GM23338 (cell line): ENCODE measurements around the gene KRT38.

Experiments
- CREB1 ChIP-seq: fragments of 250-450 bp; sonication (Bioruptor Pico); IDR thresholded peaks from 2 replicates; pipeline ENCODE4 v1.5.0; 2020; ENCODE audit warnings: low read depth, mild to moderate bottlenecking, moderate library complexity
- EZH2 ChIP-seq: fragments of 200-600 bp; sonication (generic); IDR thresholded peaks from one replicate; pipeline ENCODE4 v1.8.0; 2017; ENCODE audit warnings: antibody characterized with exemption, mild to moderate bottlenecking, low read depth; ENCODE audit not compliant: unreplicated experiment
- EZH2phosphoT487 ChIP-seq: fragments of 200-600 bp; sonication (generic); IDR thresholded peaks from one replicate; pipeline ENCODE4 v1.8.1; 2018; ENCODE audit warnings: antibody characterized with exemption; ENCODE audit not compliant: unreplicated experiment
- JUNB ChIP-seq: IDR thresholded peaks from one replicate; pipeline ENCODE4 v1.6.1; 2016; ENCODE audit warnings: antibody characterized with exemption; ENCODE audit not compliant: unreplicated experiment
- POLR2AphosphoS5 ChIP-seq: IDR thresholded peaks from 2 replicates; pipeline ENCODE4 v1.6.1; 2016; ENCODE audit warnings: antibody characterized with exemption, low read depth
- ZNF114 ChIP-seq: fragments of 250-450 bp; sonication (Bioruptor Pico); IDR thresholded peaks from 2 replicates; pipeline ENCODE4 v1.5.0; 2020; ENCODE audit warnings: mild to moderate bottlenecking, moderate library complexity
- ZNF331 ChIP-seq: fragments of 250-450 bp; sonication (Bioruptor Pico); IDR thresholded peaks from 2 replicates; pipeline ENCODE4 v1.5.0; 2020; ENCODE audit warnings: low read depth, mild to moderate bottlenecking, moderate library complexity
- TF ChIP-seq, protein P1 (sequence below): IDR thresholded peaks from one replicate; pipeline ENCODE4 v1.6.1; 2018; ENCODE audit warnings: antibody characterized with exemption; ENCODE audit not compliant: unreplicated experiment
- TF ChIP-seq, protein P2 (sequence below), 2 experiments: fragments of 200-600 bp in 1 of 2; sonication (generic) in 1 of 2; conservative IDR thresholded peaks; 2 replicates each; pipeline versions ENCODE4 v1.5.1 to v1.6.1; 2016 to 2017; ENCODE audit warnings: antibody characterized with exemption in 2 of 2, low read depth in 2 of 2, mild to moderate bottlenecking in 2 of 2, moderate library complexity in 1 of 2
- TF ChIP-seq, protein P3 (sequence below): IDR thresholded peaks from 2 replicates; pipeline ENCODE4 v1.6.1; 2016; ENCODE audit warnings: antibody characterized with exemption

DNA sequence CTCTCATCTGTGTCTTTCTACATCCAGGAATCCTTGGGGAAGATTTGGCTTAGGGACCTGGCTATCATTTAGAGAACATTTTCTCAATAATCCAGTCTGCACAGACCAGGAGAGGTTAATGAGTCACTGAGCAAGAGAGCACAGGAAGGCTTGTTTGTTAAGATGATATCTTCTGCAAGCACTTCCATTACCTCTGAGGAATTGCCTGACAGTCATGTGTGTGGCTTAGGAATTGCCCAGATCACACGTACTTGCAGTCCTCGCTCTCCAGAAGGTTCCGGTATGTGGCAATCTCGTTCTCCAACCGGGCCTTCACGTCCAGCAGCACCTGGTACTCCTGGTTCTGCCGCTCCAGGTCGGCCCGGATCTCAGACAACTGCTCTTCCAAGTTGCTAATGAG, 19.7 kb downstream of the KRT38 start:
- TF ChIP-seq, protein P1, sequence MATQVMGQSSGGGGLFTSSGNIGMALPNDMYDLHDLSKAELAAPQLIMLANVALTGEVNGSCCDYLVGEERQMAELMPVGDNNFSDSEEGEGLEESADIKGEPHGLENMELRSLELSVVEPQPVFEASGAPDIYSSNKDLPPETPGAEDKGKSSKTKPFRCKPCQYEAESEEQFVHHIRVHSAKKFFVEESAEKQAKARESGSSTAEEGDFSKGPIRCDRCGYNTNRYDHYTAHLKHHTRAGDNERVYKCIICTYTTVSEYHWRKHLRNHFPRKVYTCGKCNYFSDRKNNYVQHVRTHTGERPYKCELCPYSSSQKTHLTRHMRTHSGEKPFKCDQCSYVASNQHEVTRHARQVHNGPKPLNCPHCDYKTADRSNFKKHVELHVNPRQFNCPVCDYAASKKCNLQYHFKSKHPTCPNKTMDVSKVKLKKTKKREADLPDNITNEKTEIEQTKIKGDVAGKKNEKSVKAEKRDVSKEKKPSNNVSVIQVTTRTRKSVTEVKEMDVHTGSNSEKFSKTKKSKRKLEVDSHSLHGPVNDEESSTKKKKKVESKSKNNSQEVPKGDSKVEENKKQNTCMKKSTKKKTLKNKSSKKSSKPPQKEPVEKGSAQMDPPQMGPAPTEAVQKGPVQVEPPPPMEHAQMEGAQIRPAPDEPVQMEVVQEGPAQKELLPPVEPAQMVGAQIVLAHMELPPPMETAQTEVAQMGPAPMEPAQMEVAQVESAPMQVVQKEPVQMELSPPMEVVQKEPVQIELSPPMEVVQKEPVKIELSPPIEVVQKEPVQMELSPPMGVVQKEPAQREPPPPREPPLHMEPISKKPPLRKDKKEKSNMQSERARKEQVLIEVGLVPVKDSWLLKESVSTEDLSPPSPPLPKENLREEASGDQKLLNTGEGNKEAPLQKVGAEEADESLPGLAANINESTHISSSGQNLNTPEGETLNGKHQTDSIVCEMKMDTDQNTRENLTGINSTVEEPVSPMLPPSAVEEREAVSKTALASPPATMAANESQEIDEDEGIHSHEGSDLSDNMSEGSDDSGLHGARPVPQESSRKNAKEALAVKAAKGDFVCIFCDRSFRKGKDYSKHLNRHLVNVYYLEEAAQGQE, result no peak
- TF ChIP-seq POLR2AphosphoS5, result no peak
- TF ChIP-seq, protein P2, sequence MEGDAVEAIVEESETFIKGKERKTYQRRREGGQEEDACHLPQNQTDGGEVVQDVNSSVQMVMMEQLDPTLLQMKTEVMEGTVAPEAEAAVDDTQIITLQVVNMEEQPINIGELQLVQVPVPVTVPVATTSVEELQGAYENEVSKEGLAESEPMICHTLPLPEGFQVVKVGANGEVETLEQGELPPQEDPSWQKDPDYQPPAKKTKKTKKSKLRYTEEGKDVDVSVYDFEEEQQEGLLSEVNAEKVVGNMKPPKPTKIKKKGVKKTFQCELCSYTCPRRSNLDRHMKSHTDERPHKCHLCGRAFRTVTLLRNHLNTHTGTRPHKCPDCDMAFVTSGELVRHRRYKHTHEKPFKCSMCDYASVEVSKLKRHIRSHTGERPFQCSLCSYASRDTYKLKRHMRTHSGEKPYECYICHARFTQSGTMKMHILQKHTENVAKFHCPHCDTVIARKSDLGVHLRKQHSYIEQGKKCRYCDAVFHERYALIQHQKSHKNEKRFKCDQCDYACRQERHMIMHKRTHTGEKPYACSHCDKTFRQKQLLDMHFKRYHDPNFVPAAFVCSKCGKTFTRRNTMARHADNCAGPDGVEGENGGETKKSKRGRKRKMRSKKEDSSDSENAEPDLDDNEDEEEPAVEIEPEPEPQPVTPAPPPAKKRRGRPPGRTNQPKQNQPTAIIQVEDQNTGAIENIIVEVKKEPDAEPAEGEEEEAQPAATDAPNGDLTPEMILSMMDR (conservative IDR thresholded peaks at IDR 0.05; ENCODE audit: low read depth in 2 of 2), result no peak
- no peak for TF ChIP-seq EZH2
- no peak for TF ChIP-seq ZNF114
- no peak for TF ChIP-seq CREB1
- TF ChIP-seq EZH2phosphoT487, result no peak
- TF ChIP-seq ZNF331 (CRISPR knock-in tag), result no peak
- no peak for TF ChIP-seq JUNB
- TF ChIP-seq, protein P3, sequence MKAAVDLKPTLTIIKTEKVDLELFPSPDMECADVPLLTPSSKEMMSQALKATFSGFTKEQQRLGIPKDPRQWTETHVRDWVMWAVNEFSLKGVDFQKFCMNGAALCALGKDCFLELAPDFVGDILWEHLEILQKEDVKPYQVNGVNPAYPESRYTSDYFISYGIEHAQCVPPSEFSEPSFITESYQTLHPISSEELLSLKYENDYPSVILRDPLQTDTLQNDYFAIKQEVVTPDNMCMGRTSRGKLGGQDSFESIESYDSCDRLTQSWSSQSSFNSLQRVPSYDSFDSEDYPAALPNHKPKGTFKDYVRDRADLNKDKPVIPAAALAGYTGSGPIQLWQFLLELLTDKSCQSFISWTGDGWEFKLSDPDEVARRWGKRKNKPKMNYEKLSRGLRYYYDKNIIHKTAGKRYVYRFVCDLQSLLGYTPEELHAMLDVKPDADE, result no peak
